Left lung (tissue), 10 donors: Measurements from ENCODE around the gene CDC20. TPM values are rescaled to one million over a fixed set of nuclear protein-coding genes. Genes with fewer than 3 reads are reported as not detected.

ENCODE experiments used
- ATAC-seq: fragments of 200-7000 bp; cut with Tn5 transposase; one replicate; pipeline ENCODE4 v1.9.1; 2020; ENCODE audit warnings: moderate library complexity
- DNase-seq, 4 donors: peaks; one replicate each; pipeline ENCODE4 v3.0.0-alpha.2; 2013 to 2020
- H3K27ac ChIP-seq, 2 donors: fragments of 200-600 bp; sonication (generic) in 1 of 2; one replicate each; pipeline versions ENCODE4 v1.5.0 to v1.8.0; 2020 to 2021
- H3K27me3 ChIP-seq, 2 donors: fragments of 200-600 bp; sonication (generic) in 1 of 2; one replicate each; pipeline versions ENCODE4 v1.5.0 to v1.8.0; 2020 to 2021
- H3K36me3 ChIP-seq, 2 donors: fragments of 200-600 bp; sonication (generic) in 1 of 2; one replicate each; pipeline versions ENCODE4 v1.5.0 to v1.8.0; 2020 to 2021
- H3K4me1 ChIP-seq, 2 donors: fragments of 200-600 bp; one replicate each; pipeline ENCODE4 v1.8.0; 2021
- H3K4me3 ChIP-seq, 2 donors: fragments of 200-600 bp; sonication (generic) in 1 of 2; one replicate each; pipeline versions ENCODE4 v1.5.0 to v1.8.0; 2020 to 2021; ENCODE audit warnings: mild to moderate bottlenecking in 1 of 2
- H3K9me3 ChIP-seq, 2 donors: fragments of 200-600 bp; sonication (generic) in 1 of 2; one replicate each; pipeline versions ENCODE4 v1.5.0 to v1.8.0; 2020 to 2021
- intact Hi-C, 2 donors: fragments of 100-400 bp; cut with DNase I; formaldehyde crosslinking; loops; one replicate each; pipeline versions ENCODE4 v1.11.2 to v1.14.2; 2022
- microRNA-seq, 2 donors: library from miRNA; unstranded; fragments of <30 nt; microRNA quantifications; one replicate each; pipeline ENCODE4, GENCODE V29; 2019
- polyA plus RNA-seq, 6 donors: library from polyadenylated mRNA; unstranded; fragments of 120-200 nt; gene quantifications; one replicate each; pipeline ENCODE4 v1.2.1, GENCODE V29; 2013; ENCODE audit not compliant: insufficient read length in 6 of 6
- total RNA-seq, 2 donors: library from RNA; stranded (reverse); fragmentation: NEBNext Ultra II Directional; extraction: Animal tissue kit (Norgen Biotek cat#: 25700); gene quantifications; one replicate each; pipeline ENCODE4 v1.2.1, GENCODE V29; 2021
- TF ChIP-seq, protein P1 (sequence below), 2 donors: fragments of 200-600 bp; sonication (generic) in 1 of 2; IDR thresholded peaks; one replicate each; pipeline versions ENCODE4 v1.5.0 to v1.8.0; 2021; ENCODE audit warnings: antibody characterized with exemption in 2 of 2
- donor health status: DM: no; HTN: yes; CAD: no.
- donor health status: DM: no; HTN: no; CAD: no.

The CDC20 gene
- total and polyA plus RNA-seq, 8 donors, result 7.9 to 73.7 (median 31.7) TPM

DNA sequence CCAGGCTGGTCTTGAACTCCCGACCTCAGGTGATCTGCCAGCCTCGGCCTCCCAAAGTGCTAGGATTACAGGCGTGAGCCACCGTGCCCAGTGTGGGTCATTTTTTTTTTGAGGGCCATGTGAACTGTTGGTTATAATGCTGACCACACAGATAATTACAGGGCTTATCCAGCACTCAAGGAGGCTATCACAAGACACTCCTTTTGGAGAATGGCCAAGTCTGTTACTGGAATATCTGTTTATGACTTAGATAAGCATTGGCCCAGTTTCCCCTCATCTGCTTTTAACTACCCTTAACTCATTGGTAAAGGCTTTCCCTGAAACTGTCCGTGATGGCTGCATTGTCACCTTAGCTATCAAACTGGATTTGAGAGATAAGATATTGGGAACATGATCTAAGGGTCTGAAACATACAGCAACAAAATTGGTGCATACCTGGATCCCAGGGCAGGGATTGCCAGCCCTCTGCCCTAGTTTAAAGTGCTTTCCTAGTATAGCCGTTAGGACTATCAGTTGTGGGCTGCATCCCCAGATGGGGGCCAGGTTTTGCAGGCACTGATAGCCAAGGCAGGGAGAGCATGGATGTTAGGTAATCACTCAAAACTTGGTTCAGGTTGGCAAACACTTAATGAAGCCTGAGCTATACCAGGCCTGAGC is 46.6 kb downstream of the CDC20 start:
- ATAC-seq (no peak), DNase-seq (no peak)
- no peaks in the 10 kb centered on the region for H3K9me3 ChIP-seq
- peaks cover 0 to 77% of the 10 kb centered on the region in 2 donors for H3K36me3 ChIP-seq
- no peak overlapping the region for H3K27ac ChIP-seq
- H3K27me3 ChIP-seq, result no peaks in the 10 kb centered on the region
- intact Hi-C loops, result no loop called here
- H3K4me1 ChIP-seq, result no peaks in the 10 kb centered on the region
- H3K4me3 ChIP-seq, result no peak overlapping the region
- TF ChIP-seq, protein P1, sequence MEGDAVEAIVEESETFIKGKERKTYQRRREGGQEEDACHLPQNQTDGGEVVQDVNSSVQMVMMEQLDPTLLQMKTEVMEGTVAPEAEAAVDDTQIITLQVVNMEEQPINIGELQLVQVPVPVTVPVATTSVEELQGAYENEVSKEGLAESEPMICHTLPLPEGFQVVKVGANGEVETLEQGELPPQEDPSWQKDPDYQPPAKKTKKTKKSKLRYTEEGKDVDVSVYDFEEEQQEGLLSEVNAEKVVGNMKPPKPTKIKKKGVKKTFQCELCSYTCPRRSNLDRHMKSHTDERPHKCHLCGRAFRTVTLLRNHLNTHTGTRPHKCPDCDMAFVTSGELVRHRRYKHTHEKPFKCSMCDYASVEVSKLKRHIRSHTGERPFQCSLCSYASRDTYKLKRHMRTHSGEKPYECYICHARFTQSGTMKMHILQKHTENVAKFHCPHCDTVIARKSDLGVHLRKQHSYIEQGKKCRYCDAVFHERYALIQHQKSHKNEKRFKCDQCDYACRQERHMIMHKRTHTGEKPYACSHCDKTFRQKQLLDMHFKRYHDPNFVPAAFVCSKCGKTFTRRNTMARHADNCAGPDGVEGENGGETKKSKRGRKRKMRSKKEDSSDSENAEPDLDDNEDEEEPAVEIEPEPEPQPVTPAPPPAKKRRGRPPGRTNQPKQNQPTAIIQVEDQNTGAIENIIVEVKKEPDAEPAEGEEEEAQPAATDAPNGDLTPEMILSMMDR (IDR thresholded peaks at IDR 0.05), result no peak

- DNase-seq (no peak), ATAC-seq (no peak)
- Histone ChIP-seq H3K36me3 (peaks cover 0 to 80% of the 10 kb centered on the region in 2 donors), H3K4me3 (no peak overlapping the region), H3K4me1 (no peaks in the 10 kb centered on the region), H3K27ac (no peak overlapping the region), H3K27me3 (no peaks in the 10 kb centered on the region), H3K9me3 (no peaks in the 10 kb centered on the region)
- intact Hi-C loops, result no loop called here
- TF ChIP-seq, protein P1 (IDR thresholded peaks at IDR 0.05), result no peak
Observed at GRCh38 chr1:43405876-43406234, 47.1 kb downstream of the CDC20 start.

- ATAC-seq, result no peak
- Histone ChIP-seq H3K4me1 (no peaks in the 10 kb centered on the region), H3K27me3 (no peaks in the 10 kb centered on the region), H3K27ac (no peak overlapping the region), H3K4me3 (no peak overlapping the region), H3K9me3 (no peaks in the 10 kb centered on the region), H3K36me3 (peaks cover 0 to 67% of the 10 kb centered on the region in 2 donors)
- TF ChIP-seq, protein P1 (IDR thresholded peaks at IDR 0.05), result no peak
- intact Hi-C loops, result loop anchor here (10.0 kb wide), 1 partner anchor 176 kb away; no protein-coding TSS in a partner anchor
- no peak for DNase-seq
Observed at GRCh38 chr1:43410571-43410970, 51.8 kb downstream of the CDC20 start.

Small RNA genes within 50 kb of the gene (microRNA-seq; reads per million reads assigned to microRNA genes)
- 1.4 to 1.8 reads per million in 2 donors for gene MIR6734

Other genes with a start within 250 kb of the CDC20 start
- 10 to 100 TPM; 32.1 to 55.1 TPM for gene EBNA1BP2, start 186.7 kb upstream of the CDC20 start, total RNA-seq
- 10 to 100 TPM; 42.0 to 54.0 (median 51.2) TPM for gene EBNA1BP2, start 186.7 kb upstream of the CDC20 start, polyA plus RNA-seq
- gene CFAP57, start 186.7 kb upstream of the CDC20 start, total RNA-seq, result 1 to 10 TPM in 1 of 2 donors, under 1 TPM in 1; 0.73 to 2.4 TPM
- 1 to 10 TPM; 1.6 to 5.8 (median 4.6) TPM for gene CFAP57, start 186.7 kb upstream of the CDC20 start, polyA plus RNA-seq
- gene TMEM125, start 89.0 kb upstream of the CDC20 start, total RNA-seq, result 100 to 1,000 TPM; 104 to 202 TPM
- gene TMEM125, start 89.0 kb upstream of the CDC20 start, polyA plus RNA-seq, result 10 to 100 TPM; 36.1 to 44.0 (median 40.2) TPM
- gene C1orf210, start 73.4 kb upstream of the CDC20 start, total RNA-seq, result 10 to 100 TPM; 13.1 to 22.5 TPM
- 10 to 100 TPM in 1 of 6 donors, 1 to 10 TPM in 5; 8.5 to 12.9 (median 9.1) TPM for gene C1orf210, start 73.4 kb upstream of the CDC20 start, polyA plus RNA-seq
- gene TIE1, start 58.0 kb upstream of the CDC20 start, total RNA-seq, result 10 to 100 TPM; 38.5 to 67.8 TPM
- 100 to 1,000 TPM in 3 of 6 donors, 10 to 100 TPM in 3; 87.6 to 110 (median 98.3) TPM for gene TIE1, start 58.0 kb upstream of the CDC20 start, polyA plus RNA-seq
- gene MPL, start 21.2 kb upstream of the CDC20 start, total RNA-seq, result under 1 TPM; 0.24 to 0.67 TPM
- gene MPL, start 21.2 kb upstream of the CDC20 start, polyA plus RNA-seq, result 1 to 10 TPM; 1.0 to 1.4 (median 1.3) TPM
- gene ELOVL1, start 9.0 kb downstream of the CDC20 start, total RNA-seq, result 100 to 1,000 TPM; 118 to 144 TPM
- gene ELOVL1, start 9.0 kb downstream of the CDC20 start, polyA plus RNA-seq, result 10 to 100 TPM; 64.9 to 83.7 (median 78.2) TPM
- gene MED8, start 30.8 kb downstream of the CDC20 start, total RNA-seq, result 10 to 100 TPM; 40.3 to 48.5 TPM
- 10 to 100 TPM; 32.1 to 37.6 (median 36.2) TPM for gene MED8, start 30.8 kb downstream of the CDC20 start, polyA plus RNA-seq
- 10 to 100 TPM; 40.1 to 68.0 TPM for gene SZT2, start 30.9 kb downstream of the CDC20 start, total RNA-seq
- gene SZT2, start 30.9 kb downstream of the CDC20 start, polyA plus RNA-seq, result 10 to 100 TPM; 25.3 to 38.1 (median 30.8) TPM
- gene HYI, start 95.0 kb downstream of the CDC20 start, total RNA-seq, result 10 to 100 TPM; 55.9 to 60.2 TPM
- 10 to 100 TPM; 42.5 to 51.3 (median 47.6) TPM for gene HYI, start 95.0 kb downstream of the CDC20 start, polyA plus RNA-seq
- 100 to 1,000 TPM; 123 to 279 TPM for gene PTPRF, start 171.9 kb downstream of the CDC20 start, total RNA-seq
- gene PTPRF, start 171.9 kb downstream of the CDC20 start, polyA plus RNA-seq, result 100 to 1,000 TPM; 154 to 249 (median 195) TPM